Effector CD4-positive, alpha-beta T cell (primary cell): ENCODE data around the gene SOX10.

Experiments used
- DNase-seq: peaks from one replicate; pipeline ENCODE4 v3.0.0-alpha.2; 2020

The SOX10 gene

DNA sequence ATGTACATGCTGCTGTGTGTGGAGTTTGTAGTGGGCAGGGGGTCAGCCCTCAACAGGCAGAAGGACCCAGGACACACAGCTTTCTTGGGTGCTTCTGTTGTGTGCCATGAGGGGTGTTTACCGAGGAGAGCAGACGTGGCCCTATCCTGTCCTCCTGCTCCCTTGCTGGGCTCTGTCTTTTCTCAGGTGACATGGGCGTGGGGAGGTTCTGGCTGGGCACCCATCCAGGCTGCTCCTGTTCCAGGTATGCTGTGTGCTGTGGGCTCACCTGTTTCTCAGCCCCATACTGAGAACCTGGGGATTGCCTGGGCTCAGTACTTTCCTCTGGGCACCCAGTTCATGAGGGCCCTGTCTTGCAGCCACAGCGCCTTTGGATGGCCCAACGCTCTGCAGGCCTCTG is 55.0 kb downstream of the SOX10 start:
- no peak for DNase-seq

DNA sequence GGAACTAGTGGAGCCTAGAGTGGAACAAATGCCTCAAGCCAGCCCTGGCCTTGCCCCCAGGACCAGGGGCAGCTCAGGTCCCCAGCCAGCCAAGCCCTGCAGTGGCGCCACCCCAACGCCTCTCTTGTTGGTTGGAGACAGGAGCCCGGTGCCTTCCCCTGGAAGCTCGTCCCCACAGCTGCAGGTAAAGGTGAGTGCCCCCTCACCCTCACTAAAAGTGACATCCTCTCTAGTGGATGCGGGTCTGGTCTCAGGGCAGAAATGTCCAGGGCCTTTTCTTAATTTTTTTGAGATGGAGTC is 56.8 kb downstream of the SOX10 start:
- DNase-seq, result no peak

DNA sequence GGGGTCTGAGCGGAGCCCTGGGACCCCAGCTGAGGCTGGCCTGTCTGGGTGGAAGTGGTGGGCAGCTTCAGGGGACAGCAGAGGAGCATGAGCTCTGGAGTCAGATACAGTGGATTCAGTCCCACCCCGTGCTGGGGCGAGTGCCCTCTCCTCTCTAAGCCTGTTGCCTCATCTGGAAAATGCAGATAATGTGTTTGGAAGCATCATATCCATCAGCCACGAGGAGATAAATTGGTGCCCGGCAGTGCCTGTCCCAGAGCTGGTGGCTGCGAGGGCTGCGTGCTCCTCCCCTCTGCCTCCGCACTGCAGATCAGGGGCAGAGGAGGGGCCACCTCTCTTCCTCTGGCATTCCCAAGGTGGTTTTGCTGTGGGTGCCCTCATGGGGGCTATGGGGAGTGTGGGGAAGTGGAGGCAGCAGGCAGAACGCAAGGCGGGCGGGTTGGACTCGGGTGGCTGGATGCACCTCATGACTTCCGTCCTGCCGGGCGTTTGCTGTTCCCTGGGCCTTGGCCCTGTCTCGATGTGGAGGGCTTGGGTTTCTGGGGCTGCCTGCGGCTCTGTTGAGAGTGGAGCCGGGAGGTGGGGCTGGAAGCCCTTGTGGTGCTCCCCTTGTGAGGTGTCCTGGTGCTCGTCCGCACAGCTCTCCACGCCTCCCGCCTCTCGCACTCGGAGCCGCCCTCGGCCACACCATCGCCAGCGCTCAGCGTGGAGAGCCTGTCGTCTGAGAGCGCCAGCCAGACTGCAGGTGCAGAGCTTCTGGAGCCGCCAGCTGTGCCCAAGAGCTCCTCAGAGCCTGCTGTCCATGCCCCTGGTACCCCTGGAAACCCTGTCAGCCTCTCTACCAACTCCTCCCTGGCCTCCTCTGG is 57.4 kb downstream of the SOX10 start:
- DNase-seq, result no peak

- DNase-seq, result no peak
These were observed 58.0 kb downstream of the SOX10 start for GRCh38 chr22:37926358-37926757.

- no peak for DNase-seq
These were observed 58.6 kb downstream of the SOX10 start for GRCh38 chr22:37925767-37926166.

- no peak for DNase-seq
These were observed 59.0 kb downstream of the SOX10 start for GRCh38 chr22:37925330-37925729.

DNA sequence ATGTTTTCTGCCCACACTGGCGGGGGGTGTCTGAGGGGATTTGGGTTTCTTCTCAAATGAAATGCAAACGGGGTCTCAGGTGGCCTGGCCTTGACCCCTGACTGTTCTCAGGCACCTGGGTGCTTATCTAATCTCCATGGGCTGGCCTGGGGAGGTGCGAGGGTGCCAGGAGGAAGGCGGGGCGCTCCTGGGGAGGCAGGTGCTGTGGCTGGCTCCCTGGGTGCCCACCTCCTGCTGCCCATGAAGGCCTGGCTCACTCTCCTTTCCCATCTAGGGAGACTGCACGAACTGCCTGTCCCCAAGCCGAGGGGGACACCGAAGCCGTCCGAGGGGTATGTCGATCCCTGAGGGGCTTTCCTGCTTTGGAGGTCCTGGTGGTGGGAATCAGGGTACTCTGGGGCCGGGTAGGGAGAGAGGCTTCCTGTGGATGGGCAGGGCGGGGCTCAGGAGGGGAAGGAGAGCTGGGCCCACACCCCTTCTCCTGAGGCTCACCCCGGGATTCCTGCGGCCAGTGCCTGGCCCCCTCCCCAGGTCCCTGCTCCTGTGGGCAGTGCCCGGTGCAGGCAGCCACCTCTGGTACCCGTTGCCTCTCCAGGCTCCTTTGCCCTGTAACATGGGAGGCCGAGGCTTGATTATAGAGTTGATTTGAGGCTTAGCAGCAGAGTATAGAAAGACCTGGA is 59.8 kb downstream of the SOX10 start:
- no peak for DNase-seq

DNA sequence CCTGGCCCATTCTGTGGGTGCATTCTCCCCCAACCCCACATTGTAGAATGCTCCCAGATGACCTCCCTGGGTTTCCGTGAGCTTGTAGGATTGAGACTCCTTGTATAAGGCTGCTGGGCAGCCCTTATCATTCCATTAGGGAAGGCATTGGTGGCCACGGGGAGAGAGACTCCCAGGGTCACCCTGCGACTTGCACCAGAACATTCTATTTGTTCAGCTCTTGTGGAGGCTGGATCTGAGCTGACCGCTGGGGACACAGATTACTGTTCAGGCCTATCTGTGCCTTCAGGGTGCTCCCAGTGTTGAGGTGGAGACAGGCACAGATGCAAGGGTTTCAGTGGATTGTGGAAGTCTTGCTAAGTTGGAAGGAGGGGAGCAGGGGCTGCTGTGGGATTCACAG is 60.4 kb downstream of the SOX10 start:
- DNase-seq, result no peak
